ENCODE data around the gene JKAMP. TPM values are rescaled to one million over a fixed set of nuclear protein-coding genes. Genes with fewer than 3 reads are reported as not detected.

JKAMP gene
- total and polyA plus RNA-seq, 2 of the 8 experiments (the other 6 are each of a cell fraction or from before 2014, with no cell fraction given) = 34.9 to 182 TPM

GRCh38 chr14:59509101-59509500 lies 24.8 kb downstream of the JKAMP start:
- Histone ChIP-seq H2BK12ac (ENCODE audit: low read depth, low read length) (no peak overlapping the region), H4K91ac (replicated peaks; ENCODE audit: insufficient read length, low read length) (no peak overlapping the region), H3K4me1 (replicated peaks in 1 of 4; ENCODE audit: control insufficient read depth in 3 of 4, insufficient read depth in 4 of 4, low read length in 3 of 4) (peaks cover 0 to 3% (median under 1%) of the 10 kb centered on the region in 4 experiments; a peak in 2 of 7 replicates), H3K4me2 (ENCODE audit: insufficient read depth in 1 of 2, low read depth in 2 of 2, low read length in 2 of 2) (no peak overlapping the region), H3K27me3 (replicated peaks in 1 of 4; ENCODE audit: control insufficient read depth in 3 of 4, extremely low read depth in 1 of 4, insufficient read depth in 3 of 4, low read length in 3 of 4) (no peaks in the 10 kb centered on the region), H4K8ac (ENCODE audit: extremely low read depth, insufficient read depth, low read length) (no peak overlapping the region), H3K79me2 (ENCODE audit: control insufficient read depth in 1 of 2, insufficient read depth in 2 of 2, low read length in 2 of 2) (no peaks in the 10 kb centered on the region), H3K79me1 (ENCODE audit: low read depth, low read length) (no peaks in the 10 kb centered on the region), H3K4me3 (ENCODE audit: extremely low read depth in 1 of 4, insufficient read depth in 2 of 4, low read depth in 3 of 4, low read length in 4 of 4) (no peak overlapping the region), H3K23me2 (ENCODE audit: low read depth, low read length) (no peaks in the 10 kb centered on the region), H3K9me3 (ENCODE audit: insufficient read depth in 2 of 2, low read depth in 1 of 2, low read length in 1 of 2) (peaks cover 0 to 5% of the 10 kb centered on the region in 2 experiments; a peak in 1 of 4 replicates), H3K56ac (replicated peaks; ENCODE audit: insufficient read length, low read depth, low read length) (no peak overlapping the region), H2BK5ac (ENCODE audit: low read depth, low read length) (no peak overlapping the region), H3K9ac (replicated peaks in 1 of 4; ENCODE audit: extremely low read depth in 1 of 4, low read depth in 3 of 4, low read length in 3 of 4) (no peak overlapping the region), H3K27ac (ENCODE audit: low read depth, low read length) (no peak overlapping the region), H3K4ac (replicated peaks; ENCODE audit: insufficient read length, low read depth, low read length) (no peak overlapping the region), H2AFZ (ENCODE audit: low read length) (no peak overlapping the region), H3K23ac (ENCODE audit: insufficient read length) (no peak overlapping the region), H2BK15ac (ENCODE audit: low read length) (no peak overlapping the region), H3K36me3 (ENCODE audit: control insufficient read depth in 2 of 4, insufficient read depth in 4 of 4, low read length in 3 of 4) (peaks cover 0 to 4% (median 1%) of the 10 kb centered on the region in 4 experiments; a peak in 3 of 8 replicates), H2BK120ac (replicated peaks; ENCODE audit: low read depth, low read length) (no peak overlapping the region), H4K20me1 (replicated peaks in 1 of 2; ENCODE audit: control insufficient read depth in 1 of 2, insufficient read depth in 2 of 2, low read length in 2 of 2) (no peaks in the 10 kb centered on the region), H3K14ac (ENCODE audit: insufficient read length) (no peak overlapping the region), H2BK20ac (ENCODE audit: low read length) (no peak overlapping the region), H2AK5ac (ENCODE audit: low read depth, low read length) (no peak overlapping the region), H3K18ac (ENCODE audit: extremely low read depth, low read length) (no peak overlapping the region), H4K5ac (ENCODE audit: insufficient read length, low read depth, low read length) (no peak overlapping the region)
- no peak for FAIRE-seq
- POLR2A ChIA-PET (ENCODE audit: partially characterized antibody) = no interaction called here
- WGBS, 2 experiments (ENCODE audit: extremely low coverage in 1 of 2, insufficient coverage in 1 of 2, insufficient read length in 1 of 2, insufficient replicate concordance in 2 of 2, low coverage in 1 of 2, low lambda C conversion rate in 2 of 2, missing lambda C conversion rate in 1 of 2) = 84% methylated on average over 3 of the region's 3 CpGs; no CpG with 5 or more reads in 1 of the 2 experiments
- CTCF ChIA-PET (ENCODE audit: partially characterized antibody) = interaction anchor here (0.6 to 14.6 kb wide), 10 partner anchors 15 to 490 kb away, joined by 3 to 462 read pairs (median 4); partner anchors contain the start of gene CCDC175
- DNase-seq (ENCODE audit: low read depth in 1 of 2, low spot score in 2 of 2) = no peak
- TF ChIP-seq KDM1A (IDR thresholded peaks at IDR 0.05; ENCODE audit: borderline replicate concordance, low read length) (no peak), NANOG (IDR thresholded peaks at IDR 0.05; ENCODE audit: insufficient read depth, low read depth, low read length, poor library complexity, severe bottlenecking) (no peak), CBX8 (IDR thresholded peaks at IDR 0.05; ENCODE audit: borderline replicate concordance, low read depth, low read length) (no peak), PHF8 (conservative IDR thresholded peaks at IDR 0.05; ENCODE audit: low read depth, low read length) (no peak), GABPA (IDR thresholded peaks at IDR 0.05; ENCODE audit: borderline replicate concordance, insufficient read depth, low read length) (no peak), NRF1 (IDR thresholded peaks at IDR 0.05; ENCODE audit: low read depth, low read length) (no peak), SP2 (IDR thresholded peaks at IDR 0.05; ENCODE audit: low read length) (no peak), CHD2 (IDR thresholded peaks at IDR 0.05; ENCODE audit: low read length) (no peak), CTCF (IDR thresholded peaks at IDR 0.05; ENCODE audit: control extremely low read depth in 1 of 3, insufficient read depth in 1 of 3, low read depth in 1 of 3, low read length in 3 of 3) (no peak), RNF2 (IDR thresholded peaks at IDR 0.05; ENCODE audit: borderline replicate concordance, low read depth, low read length, missing control alignments, poor library complexity, severe bottlenecking) (no peak), TEAD4 (IDR thresholded peaks at IDR 0.05; ENCODE audit: low read depth, low read length) (no peak)

Measured in H1 (cell line).